MM.1S (cell line): ENCODE results near the gene FBXW7.

Experiments
- CTCF ChIP-seq: fragments of 300-600 bp; sonication (generic); IDR thresholded peaks from 2 replicates; pipeline ENCODE4 v1.5.1; 2016; ENCODE audit warnings: antibody characterized with exemption, low read length, mixed read lengths
- EZH2 ChIP-seq: fragments of 300-600 bp; sonication (generic); optimal IDR thresholded peaks from 2 replicates; pipeline ENCODE3; 2017; ENCODE audit warnings: low read depth, mild to moderate bottlenecking, antibody characterized with exemption, low read length, mixed read lengths

- TF ChIP-seq CTCF (no peak), EZH2 (no peak)
Observed at GRCh38 chr4:152306541-152306940, 229.4 kb downstream of the FBXW7 start.
